ENCODE data around the gene MYPN.

- TF ChIP-seq CTCF (IDR thresholded peaks at IDR 0.05) (peak; percentile 76 to 82 (median 77)), POLR2A (IDR thresholded peaks at IDR 0.05) (no peak)
Observed at GRCh38 chr10:68156373-68157185, 47.3 kb downstream of the MYPN start.
